H1 (cell line): ENCODE data around the gene BBS9. TPM values are rescaled to one million over a fixed set of nuclear protein-coding genes. Genes with fewer than 3 reads are reported as not detected.
"Not testable (repeated sequence)": the region's sequence is repeated elsewhere in the genome, so short reads cannot be mapped to it uniquely, and the experiment has no call there.

Experiments used
- CTCF ChIA-PET: fragments of 300-600 bp; sonication (Branson Sonifier 250); formaldehyde crosslinking; loops from one replicate; lab custom pipeline; 2021; ENCODE audit not compliant: partially characterized antibody; lab: Charles Lee
- POLR2A ChIA-PET: fragments of 300-600 bp; sonication (Branson Sonifier 250); formaldehyde crosslinking; loops from one replicate; lab custom pipeline; 2021; ENCODE audit warnings: inconsistent platforms; ENCODE audit not compliant: partially characterized antibody; lab: Charles Lee
- DNase-seq, 2 experiments: peaks; one replicate each; pipeline versions ENCODE4 v3.0.0 to v3.0.0-alpha.2; 2010 to 2022; ENCODE audit warnings: low spot score in 2 of 2, low read depth in 1 of 2, mixed read lengths in 1 of 2
- FAIRE-seq: peaks from 2 replicates; lab custom pipeline; 2011; peaks lifted over from hg19 to GRCh38; lab: Jason Lieb, UNC
- H2AFZ ChIP-seq: 2 replicates; pipeline ENCODE4 v1.8.1; 2012; ENCODE audit warnings: low read length, inconsistent platforms
- H2AK5ac ChIP-seq: 2 replicates; pipeline ENCODE4 v1.6.1; 2013; ENCODE audit warnings: low read depth, low read length
- H2BK120ac ChIP-seq: replicated peaks from 2 replicates; pipeline ENCODE3; 2013; ENCODE audit warnings: low read depth, low read length, inconsistent platforms
- H2BK12ac ChIP-seq: 2 replicates; pipeline ENCODE4 v1.6.1; 2013; ENCODE audit warnings: low read depth, low read length
- H2BK15ac ChIP-seq: 2 replicates; pipeline ENCODE4 v1.6.1; 2013; ENCODE audit warnings: low read length
- H2BK20ac ChIP-seq: 2 replicates; pipeline ENCODE4 v1.6.1; 2013; ENCODE audit warnings: low read length
- H2BK5ac ChIP-seq: 2 replicates; pipeline ENCODE4 v1.6.1; 2013; ENCODE audit warnings: low read depth, low read length
- H3K14ac ChIP-seq: 2 replicates; pipeline ENCODE4 v1.6.1; 2013; ENCODE audit warnings: inconsistent platforms; ENCODE audit not compliant: insufficient read length
- H3K18ac ChIP-seq: 2 replicates; pipeline ENCODE4 v1.6.1; 2013; ENCODE audit warnings: low read length; ENCODE audit errors: extremely low read depth
- H3K23ac ChIP-seq: 2 replicates; pipeline ENCODE4 v1.6.1; 2013; ENCODE audit warnings: inconsistent platforms; ENCODE audit not compliant: insufficient read length
- H3K23me2 ChIP-seq: 2 replicates; pipeline ENCODE4 v1.6.1; 2013; ENCODE audit warnings: low read depth, low read length
- H3K27ac ChIP-seq: 2 replicates; pipeline ENCODE4 v1.6.1; 2011; ENCODE audit warnings: low read depth, low read length, inconsistent platforms
- H3K27me3 ChIP-seq, 4 experiments: replicated peaks in 1 of 4; 1 replicate in 1 of 4; 2 replicates in 3 of 4; pipeline versions ENCODE4 v1.6.1 to v1.8.1; 2011 to 2013; ENCODE audit warnings: low read length in 3 of 4, mild to moderate bottlenecking in 3 of 4, inconsistent platforms in 2 of 4, mixed read lengths in 2 of 4, moderate library complexity in 1 of 4; ENCODE audit not compliant: control insufficient read depth in 3 of 4, insufficient read depth in 3 of 4; ENCODE audit errors: extremely low read depth in 1 of 4
- H3K36me3 ChIP-seq, 4 experiments: 2 replicates each; pipeline versions ENCODE4 v1.6.1 to v1.8.1; 2011 to 2013; ENCODE audit warnings: mild to moderate bottlenecking in 4 of 4, low read length in 3 of 4, moderate library complexity in 2 of 4, control low read depth in 1 of 4, inconsistent platforms in 1 of 4; ENCODE audit not compliant: insufficient read depth in 4 of 4, control insufficient read depth in 2 of 4
- H3K4ac ChIP-seq: replicated peaks from 2 replicates; pipeline ENCODE3; 2013; ENCODE audit warnings: low read length, low read depth, mixed read lengths, inconsistent platforms; ENCODE audit not compliant: insufficient read length
- H3K4me1 ChIP-seq, 4 experiments: replicated peaks in 1 of 4; 1 replicate in 1 of 4; 2 replicates in 3 of 4; pipeline versions ENCODE4 v1.6.1 to v1.8.1; 2011 to 2013; ENCODE audit warnings: low read length in 3 of 4, inconsistent platforms in 2 of 4, mixed read lengths in 1 of 4; ENCODE audit not compliant: insufficient read depth in 4 of 4, control insufficient read depth in 3 of 4
- H3K4me2 ChIP-seq, 2 experiments: 2 replicates each; pipeline versions ENCODE4 v1.6.1 to v1.8.1; 2011 to 2013; ENCODE audit warnings: low read depth in 2 of 2, low read length in 2 of 2, control low read depth in 1 of 2, inconsistent platforms in 1 of 2, mild to moderate bottlenecking in 1 of 2; ENCODE audit not compliant: insufficient read depth in 1 of 2
- H3K4me3 ChIP-seq, 4 experiments: fragments of 200-600, 300-600 bp in 1 of 4; sonication (generic), shearing (Covaris generic), sonication (Bioruptor Twin) in 1 of 4; 2 replicates each; pipeline versions ENCODE4 v1.5.1 to v1.8.1; 2011 to 2016; ENCODE audit warnings: low read length in 4 of 4, low read depth in 3 of 4, control low read depth in 2 of 4, inconsistent platforms in 2 of 4, mild to moderate bottlenecking in 2 of 4, mixed read lengths in 1 of 4, moderate library complexity in 1 of 4; ENCODE audit not compliant: insufficient read depth in 2 of 4; ENCODE audit errors: extremely low read depth in 1 of 4
- H3K56ac ChIP-seq: replicated peaks from 2 replicates; pipeline ENCODE3; 2013; ENCODE audit warnings: low read depth, mild to moderate bottlenecking, mixed read lengths, low read length, inconsistent platforms; ENCODE audit not compliant: insufficient read length
- H3K79me1 ChIP-seq: 2 replicates; pipeline ENCODE4 v1.6.1; 2013; ENCODE audit warnings: low read depth, low read length, control low read depth
- H3K79me2 ChIP-seq, 2 experiments: 2 replicates each; pipeline versions ENCODE4 v1.6.1 to v1.8.1; 2012 to 2013; ENCODE audit warnings: low read length in 2 of 2, mild to moderate bottlenecking in 2 of 2, inconsistent platforms in 1 of 2; ENCODE audit not compliant: insufficient read depth in 2 of 2, control insufficient read depth in 1 of 2
- H3K9ac ChIP-seq, 4 experiments: replicated peaks in 1 of 4; 1 replicate in 1 of 4; 2 replicates in 3 of 4; pipeline versions ENCODE4 v1.6.1 to v1.8.1; 2011 to 2013; ENCODE audit warnings: low read depth in 3 of 4, low read length in 3 of 4, control low read depth in 2 of 4, mild to moderate bottlenecking in 2 of 4, moderate library complexity in 2 of 4, inconsistent platforms in 1 of 4; ENCODE audit errors: extremely low read depth in 1 of 4
- H3K9me3 ChIP-seq, 2 experiments: 2 replicates each; pipeline versions ENCODE4 v1.6.1 to v1.8.1; 2012 to 2013; ENCODE audit warnings: mild to moderate bottlenecking in 2 of 2, moderate library complexity in 2 of 2, control low read depth in 1 of 2, inconsistent platforms in 1 of 2, low read depth in 1 of 2, low read length in 1 of 2, mixed read lengths in 1 of 2; ENCODE audit not compliant: insufficient read depth in 2 of 2
- H4K20me1 ChIP-seq, 2 experiments: replicated peaks in 1 of 2; 2 replicates each; pipeline versions ENCODE3 to v1.8.1; 2011 to 2013; ENCODE audit warnings: inconsistent platforms in 2 of 2, low read length in 2 of 2, mild to moderate bottlenecking in 1 of 2; ENCODE audit not compliant: insufficient read depth in 2 of 2, control insufficient read depth in 1 of 2
- H4K5ac ChIP-seq: 2 replicates; pipeline ENCODE4 v1.6.1; 2013; ENCODE audit warnings: low read length, low read depth, mixed read lengths, inconsistent platforms; ENCODE audit not compliant: insufficient read length
- H4K8ac ChIP-seq: 2 replicates; pipeline ENCODE4 v1.8.0; 2013; ENCODE audit warnings: mild to moderate bottlenecking, moderate library complexity, low read length, inconsistent platforms; ENCODE audit not compliant: insufficient read depth; ENCODE audit errors: extremely low read depth
- H4K91ac ChIP-seq: replicated peaks from 2 replicates; pipeline ENCODE3; 2013; ENCODE audit warnings: low read length, mixed read lengths, inconsistent platforms; ENCODE audit not compliant: insufficient read length
- WGBS, 2 experiments: shearing (Covaris generic) in 1 of 2; methylation state at CpG; one replicate each; pipeline versions ENCODE4 v1.1.6 to v1.1.7; 2013 to 2015; ENCODE audit warnings: low lambda C conversion rate in 2 of 2, mixed read lengths in 2 of 2, inconsistent platforms in 1 of 2, low coverage in 1 of 2, missing lambda C conversion rate in 1 of 2; ENCODE audit not compliant: insufficient replicate concordance in 2 of 2, insufficient coverage in 1 of 2, insufficient read length in 1 of 2; ENCODE audit errors: extremely low coverage in 1 of 2, missing lambda C conversion rate in 1 of 2; 5-methylcytosine and 5-hydroxymethylcytosine counted together
- polyA plus RNA-seq, 7 experiments: library from polyadenylated mRNA; depleted of rRNA in 3 of 7; stranded (reverse) in 5 of 7; unstranded in 2 of 7; fragments of >200 nt in 5 of 7; fragments of 200-250 nt in 2 of 7; gene quantifications; 1 replicate in 5 of 7; 2 replicates in 1 of 7; 4 replicates in 1 of 7; pipeline versions ENCODE4 v1.2.1 to v1.2.3, GENCODE V29; 2011 to 2013; ENCODE audit warnings: missing spikeins in 2 of 7, mixed read lengths in 2 of 7
- total RNA-seq: library from RNA; stranded (reverse); fragmentation: NEBNext Ultra II Directional; extraction: Animal tissue kit (Norgen Biotek cat#: 25700); gene quantifications from 2 replicates; pipeline ENCODE4 v1.2.1, GENCODE V29; 2021

Gene BBS9
- total and polyA plus RNA-seq, 2 of the 8 experiments (the other 6 are each of a cell fraction or from before 2014, with no cell fraction given), result 22.3 to 37.0 TPM

DNA sequence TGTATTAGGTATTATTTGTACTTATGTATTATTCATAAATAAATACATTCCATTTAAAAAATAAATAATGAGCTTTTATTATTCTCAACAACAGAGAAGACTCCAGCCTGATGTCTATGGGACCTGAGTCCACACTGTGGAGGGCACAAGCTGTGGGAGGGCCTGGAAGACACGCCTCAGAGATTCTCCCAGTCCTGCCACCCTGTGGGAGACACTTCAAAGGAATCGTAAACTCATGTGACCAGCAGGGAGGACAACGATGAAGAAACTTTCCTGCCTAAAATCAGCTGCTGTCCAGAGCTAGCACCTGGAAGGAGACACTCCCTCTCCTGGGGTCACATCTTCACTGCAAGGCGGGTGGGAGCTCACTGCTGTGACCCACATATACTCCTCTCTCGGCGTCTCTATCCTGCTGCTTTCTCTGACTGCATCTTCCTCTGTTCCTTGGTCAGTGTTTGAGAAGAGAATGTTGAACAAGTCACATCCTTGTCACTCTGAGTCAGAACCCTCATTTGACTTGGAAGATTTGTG is 34.6 kb upstream of the BBS9 start:
- H3K27ac ChIP-seq, H3K4ac ChIP-seq, H3K4me1 ChIP-seq, H2BK5ac ChIP-seq, H3K23me2 ChIP-seq, H4K5ac ChIP-seq, H3K56ac ChIP-seq, H3K9me3 ChIP-seq, H4K8ac ChIP-seq, CTCF ChIA-PET, FAIRE-seq, H2AK5ac ChIP-seq, H3K23ac ChIP-seq, H3K4me3 ChIP-seq, H2BK15ac ChIP-seq, H3K27me3 ChIP-seq, DNase-seq, H3K79me2 ChIP-seq, H4K20me1 ChIP-seq, H3K9ac ChIP-seq, H4K91ac ChIP-seq, H3K4me2 ChIP-seq, POLR2A ChIA-PET, H2AFZ ChIP-seq, H3K18ac ChIP-seq, H2BK12ac ChIP-seq, H3K79me1 ChIP-seq, H2BK20ac ChIP-seq, H3K14ac ChIP-seq, H2BK120ac ChIP-seq: not testable (repeated sequence)
- 97% methylated on average over 3 of the region's 6 CpGs; no CpG with 5 or more reads in 1 of the 2 experiments for WGBS, 2 experiments
- peaks cover 2 to 44% (median 24%) of the 10 kb centered on the region in 4 experiments; a peak in 7 of 8 replicates for H3K36me3 ChIP-seq
